NCI-H2029 (cell line): ENCODE results near the gene GADD45B.
"Not testable (repeated sequence)": the region's sequence is repeated elsewhere in the genome, so short reads cannot be mapped to it uniquely, and the experiment has no call there.

ENCODE experiments used
- DNase-seq: peaks from one replicate; lab custom pipeline; 2025; lab: John Stamatoyannopoulos, UW

The GADD45B gene

DNA sequence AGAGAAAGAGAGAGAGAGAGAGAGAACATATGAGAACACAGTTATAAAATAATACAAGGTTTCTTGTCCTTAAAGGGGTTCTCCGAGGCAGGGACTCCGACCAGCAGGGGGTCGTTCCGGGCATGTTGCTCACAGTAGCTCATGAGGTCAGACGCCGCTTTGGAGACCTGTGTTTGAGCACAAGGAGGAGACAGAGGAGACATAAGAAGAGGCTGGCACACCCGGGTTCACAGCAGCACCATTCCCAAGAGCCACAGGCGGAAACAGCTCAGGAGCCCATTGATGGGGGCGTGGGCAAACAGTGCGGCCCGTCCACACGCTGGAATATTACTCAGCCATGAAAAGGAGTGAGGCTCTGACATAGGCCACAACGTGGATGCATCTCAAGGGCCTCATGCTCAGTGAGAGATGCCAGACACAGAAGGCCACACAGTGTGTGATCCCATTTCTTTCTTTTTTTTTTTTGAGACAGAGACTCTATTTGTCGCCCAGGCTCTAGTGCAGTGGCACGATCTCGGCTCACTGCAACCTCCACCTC lies 39.1 kb downstream of the GADD45B start:
- no peak for DNase-seq

DNA sequence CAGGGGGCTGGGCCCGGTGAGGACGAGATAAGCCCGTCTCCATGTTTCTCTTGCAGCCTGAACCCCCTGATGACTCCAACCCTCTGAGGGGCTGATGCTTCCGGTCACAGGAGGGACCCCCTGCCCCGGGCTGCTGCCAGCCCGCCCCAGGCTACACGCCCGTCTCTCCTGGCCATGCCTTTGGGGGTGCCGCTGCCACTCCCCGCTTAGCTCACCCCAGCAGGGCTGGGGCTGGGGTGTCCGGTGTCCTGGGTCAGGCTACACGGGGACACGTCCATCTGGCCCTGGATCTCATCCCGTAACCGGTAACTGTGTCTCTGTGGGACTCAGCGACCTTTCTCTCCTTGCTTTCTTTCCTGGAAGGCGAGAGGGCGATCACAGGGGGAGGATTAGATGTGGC lies 40.8 kb downstream of the GADD45B start:
- DNase-seq, result no peak

DNA sequence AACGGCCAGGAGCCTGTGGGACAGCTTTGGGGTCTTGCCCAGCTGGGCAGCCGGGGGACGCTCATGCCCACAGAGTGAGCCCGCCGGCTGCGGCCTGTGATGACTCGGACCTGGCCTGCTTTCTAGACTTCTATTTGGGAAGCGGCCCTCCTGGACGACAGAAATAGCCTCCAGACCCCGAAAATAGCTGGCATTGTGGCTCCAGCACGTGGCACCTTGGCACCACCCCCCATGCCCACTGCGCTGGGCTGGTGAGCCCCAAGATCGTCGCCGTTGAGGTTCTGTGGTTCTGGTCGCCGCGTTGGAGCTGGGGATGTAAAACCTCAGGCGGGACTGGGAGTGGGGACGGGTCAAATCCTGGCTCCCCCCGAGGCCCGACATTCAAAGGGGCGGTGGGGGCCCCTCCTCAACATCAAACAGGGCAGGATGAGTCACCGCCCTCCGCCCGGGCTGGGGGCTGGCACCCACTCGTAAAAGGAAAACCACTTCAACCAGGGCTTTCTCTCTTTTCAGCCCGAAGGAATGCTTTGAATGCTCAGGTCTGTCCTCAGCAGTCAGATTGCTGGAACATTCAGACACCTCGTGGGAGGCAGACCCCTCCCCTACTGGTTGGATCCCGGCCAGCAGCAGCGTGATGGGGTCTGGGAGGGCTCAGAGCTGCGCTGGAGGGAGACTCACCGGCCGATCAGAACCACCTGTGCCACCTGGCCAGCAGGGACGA lies 42.1 kb downstream of the GADD45B start:
- DNase-seq, result no peak

DNA sequence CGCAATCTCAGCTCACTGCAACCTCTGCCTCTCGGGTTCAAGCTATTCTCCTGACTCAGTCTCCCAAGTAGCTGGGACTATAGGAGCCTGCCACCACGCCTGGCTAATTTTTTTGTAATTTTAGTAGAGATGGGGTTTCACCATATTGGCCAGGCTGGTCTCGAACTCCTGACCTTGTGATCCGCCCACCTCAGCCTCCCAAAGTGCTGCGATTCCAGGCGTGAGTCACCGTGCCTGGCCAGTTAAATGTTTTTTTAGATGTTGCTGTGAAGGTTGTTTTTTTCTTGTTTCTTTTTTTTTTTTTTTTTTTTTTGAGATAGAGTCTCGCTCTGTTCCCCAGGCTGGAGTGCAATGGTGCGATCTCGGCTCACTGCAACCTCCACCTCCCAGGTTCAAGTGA lies 42.9 kb downstream of the GADD45B start:
- DNase-seq, result not testable (repeated sequence)

DNA sequence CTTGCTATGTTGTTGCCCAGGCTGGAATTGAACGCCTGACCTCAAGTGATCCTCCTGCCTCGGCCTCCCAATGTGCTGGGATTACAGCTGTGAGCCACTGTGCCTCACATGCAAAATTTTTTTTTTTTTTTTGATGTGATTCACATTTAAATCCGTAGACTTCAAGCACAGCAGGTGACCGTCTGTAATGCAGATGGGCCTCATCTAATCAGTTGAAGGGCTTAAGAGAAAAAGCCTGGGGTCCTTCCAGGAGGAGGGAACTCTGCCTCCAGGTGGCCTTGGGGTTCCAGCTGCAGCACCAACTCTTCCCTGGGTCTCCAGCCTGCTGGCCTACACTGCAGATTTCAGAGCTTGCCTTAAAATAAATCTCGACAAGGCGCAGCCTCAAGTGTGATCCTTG lies 43.6 kb downstream of the GADD45B start:
- no peak for DNase-seq

DNA sequence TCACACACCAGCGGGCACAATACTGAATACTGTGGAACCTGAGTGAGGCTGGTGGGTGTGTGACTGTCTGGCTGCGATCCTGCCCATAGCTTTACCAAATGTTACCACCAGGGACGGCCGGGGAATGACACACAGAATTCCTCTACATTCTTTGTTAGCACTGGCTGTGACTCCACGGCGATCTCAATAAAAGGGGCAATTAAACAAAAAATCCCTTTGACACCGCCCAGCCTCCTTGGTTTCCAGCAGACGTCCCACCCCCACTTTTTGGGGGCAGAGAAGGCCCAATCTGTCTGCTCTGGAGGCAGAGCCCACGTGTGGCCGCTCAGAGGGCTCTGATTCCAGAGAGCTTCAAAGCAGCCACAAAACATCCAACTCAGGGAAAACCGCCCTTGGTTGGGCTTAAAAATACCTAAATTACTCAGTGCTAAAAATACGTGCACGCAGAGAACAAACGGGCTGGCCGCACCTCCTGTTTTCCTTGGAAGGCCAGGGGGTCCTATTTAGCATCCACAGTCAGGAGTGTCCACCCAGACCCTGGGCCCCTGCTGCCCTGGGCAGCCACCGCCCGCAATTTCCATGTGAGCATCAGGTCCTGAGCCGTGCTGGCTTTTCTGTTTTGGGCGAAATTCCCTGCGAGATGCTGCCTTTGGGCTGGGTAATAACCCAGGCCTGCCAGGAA lies 47.8 kb downstream of the GADD45B start:
- DNase-seq, result no peak

DNA sequence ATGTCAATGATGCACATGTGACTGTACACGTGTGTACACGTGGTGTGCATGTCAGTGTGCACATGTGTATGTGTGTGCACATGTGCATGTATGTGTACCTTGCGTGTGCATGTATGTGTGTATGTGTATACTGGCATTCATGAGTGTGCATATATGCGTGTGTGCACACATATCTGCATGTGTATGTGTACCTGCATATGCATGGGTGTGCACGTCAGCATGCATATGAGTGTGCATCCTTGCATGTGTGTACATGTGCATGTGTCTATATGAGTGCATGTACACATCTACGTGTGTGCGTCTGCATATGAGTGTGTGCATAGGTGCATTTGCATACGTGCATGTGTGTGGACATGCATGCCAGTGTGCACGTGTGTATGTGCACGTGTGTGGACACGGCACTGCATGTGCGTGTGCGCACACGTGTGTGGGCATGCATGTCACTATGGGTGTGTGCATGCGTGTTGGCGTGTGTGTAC lies 48.5 kb downstream of the GADD45B start:
- DNase-seq, result no peak

DNA sequence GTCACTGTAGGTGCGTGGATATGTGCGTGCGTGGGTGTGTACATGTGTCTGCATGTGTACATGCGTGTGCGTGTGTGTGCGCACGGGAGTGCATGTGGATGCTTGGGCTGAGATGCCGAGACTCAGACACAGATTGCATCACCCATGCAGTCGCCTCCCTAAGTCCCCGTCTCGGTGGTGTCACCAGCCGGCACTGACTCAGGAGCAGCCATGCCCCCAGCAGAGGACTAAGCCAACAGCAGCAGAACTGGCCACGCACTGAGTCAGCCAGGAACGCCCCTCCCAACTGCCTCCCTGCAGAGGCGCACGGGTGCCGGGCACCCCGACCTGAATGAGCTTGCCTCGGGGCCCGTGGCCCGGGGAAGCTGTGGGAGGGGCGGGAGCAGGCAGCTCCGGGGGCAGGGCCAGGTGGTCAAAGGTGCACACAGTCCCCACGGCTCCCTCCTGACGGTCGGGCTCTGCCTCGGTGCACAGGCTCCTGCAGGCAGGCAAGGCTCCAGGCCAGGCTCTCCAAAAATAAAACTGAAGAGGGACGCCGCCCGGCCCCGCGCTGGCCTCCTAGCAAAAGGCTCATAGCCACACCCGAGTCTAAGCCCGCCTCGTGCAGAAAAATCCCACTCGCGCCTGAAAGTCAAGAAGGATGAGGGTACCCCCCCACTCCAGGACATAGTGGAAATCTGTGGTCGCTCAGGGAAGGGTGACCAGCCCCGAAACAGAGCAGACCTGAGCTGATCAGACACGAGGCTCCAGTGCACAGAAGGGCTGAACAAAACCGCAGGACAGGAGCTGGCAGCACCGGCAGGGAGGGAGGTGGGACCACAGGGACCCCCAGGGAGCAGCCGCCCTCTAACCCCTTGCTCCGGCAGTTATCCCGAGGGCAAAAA lies 49.2 kb downstream of the GADD45B start:
- DNase-seq, result no peak

DNA sequence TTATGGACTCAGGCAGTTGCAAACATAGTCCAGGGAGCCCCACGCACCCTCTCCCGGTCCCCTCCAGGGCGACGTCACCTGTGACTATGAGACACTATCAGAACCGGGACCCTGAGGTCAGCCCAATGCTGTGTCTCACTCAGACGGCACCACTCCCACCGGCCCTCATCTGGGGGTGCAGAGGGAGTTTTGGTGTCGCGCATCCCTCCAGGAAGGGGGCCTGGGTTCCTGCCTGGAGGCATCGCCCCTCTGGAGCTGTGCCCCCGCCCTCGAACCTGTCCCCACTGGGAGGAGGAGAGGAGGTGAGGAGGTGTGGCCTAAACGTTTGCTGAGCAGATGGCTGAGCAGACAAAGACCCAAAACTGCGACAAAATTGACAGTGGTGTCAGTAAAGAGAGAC lies 51.2 kb downstream of the GADD45B start:
- DNase-seq, result no peak

DNA sequence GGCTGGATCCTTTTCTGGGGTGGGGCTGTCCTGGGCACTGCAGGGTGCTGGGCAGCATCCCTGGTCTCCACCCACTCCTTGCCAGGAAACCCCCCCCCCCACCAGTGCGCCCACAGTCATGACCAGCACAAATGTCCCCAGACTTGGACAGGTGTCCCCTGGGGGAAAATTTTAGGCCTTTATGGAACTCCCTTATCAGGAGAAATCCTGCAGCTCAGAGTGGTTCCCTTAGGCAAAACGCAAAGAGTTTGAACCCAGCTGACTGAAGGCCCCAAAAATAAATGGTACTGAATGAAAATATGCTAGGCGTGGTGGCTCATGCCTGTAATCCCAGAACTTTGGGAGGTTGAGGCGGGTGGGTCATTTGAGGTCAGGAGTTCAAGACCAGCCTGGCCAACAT lies 51.8 kb downstream of the GADD45B start:
- no peak for DNase-seq
